Retinal pigment epithelial cell (primary cell): ENCODE measurements around the gene PRLHR.

Experiments used
- DNase-seq: peaks from one replicate; pipeline ENCODE4 v3.0.0-alpha.2; 2010; ENCODE audit warnings: low read depth
- H3K4me3 ChIP-seq: 2 replicates; pipeline ENCODE4 v1.5.1; 2011; ENCODE audit warnings: mild to moderate bottlenecking, low read length, control low read depth, moderate library complexity
- TF ChIP-seq, protein P1 (sequence below): conservative IDR thresholded peaks from 2 replicates; pipeline ENCODE4 v1.5.1; 2011; ENCODE audit warnings: low read depth, low read length, control low read depth, inconsistent platforms

PRLHR gene

DNA sequence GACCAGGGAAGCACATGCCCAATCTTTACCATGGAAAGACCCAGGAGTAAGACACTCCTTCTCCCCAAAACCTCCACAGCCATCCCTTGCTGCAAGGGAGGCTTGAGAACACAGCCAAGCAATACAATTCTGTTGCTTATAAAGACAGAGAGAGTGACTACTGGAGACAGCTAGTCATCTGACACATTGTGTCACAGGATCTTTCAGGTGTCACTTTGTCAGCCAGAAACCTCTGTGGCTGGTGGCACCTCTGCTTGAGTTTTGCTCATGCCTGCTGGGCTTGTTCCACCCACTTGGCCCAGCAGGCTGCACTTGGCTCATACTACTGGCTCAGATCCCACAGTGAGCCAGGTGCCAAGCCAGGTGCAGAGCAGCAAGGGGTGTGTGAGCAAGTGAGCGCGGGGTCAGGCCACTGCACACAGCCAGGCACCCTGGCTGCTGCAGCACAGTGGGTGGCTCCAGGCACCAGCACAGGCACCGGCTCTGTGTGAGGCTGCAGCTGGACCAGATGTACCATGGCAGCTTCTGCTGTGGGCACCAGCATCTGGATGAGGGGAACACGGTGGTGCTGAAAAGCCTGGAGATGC lies 12.4 kb upstream of the PRLHR start:
- TF ChIP-seq, protein P1, sequence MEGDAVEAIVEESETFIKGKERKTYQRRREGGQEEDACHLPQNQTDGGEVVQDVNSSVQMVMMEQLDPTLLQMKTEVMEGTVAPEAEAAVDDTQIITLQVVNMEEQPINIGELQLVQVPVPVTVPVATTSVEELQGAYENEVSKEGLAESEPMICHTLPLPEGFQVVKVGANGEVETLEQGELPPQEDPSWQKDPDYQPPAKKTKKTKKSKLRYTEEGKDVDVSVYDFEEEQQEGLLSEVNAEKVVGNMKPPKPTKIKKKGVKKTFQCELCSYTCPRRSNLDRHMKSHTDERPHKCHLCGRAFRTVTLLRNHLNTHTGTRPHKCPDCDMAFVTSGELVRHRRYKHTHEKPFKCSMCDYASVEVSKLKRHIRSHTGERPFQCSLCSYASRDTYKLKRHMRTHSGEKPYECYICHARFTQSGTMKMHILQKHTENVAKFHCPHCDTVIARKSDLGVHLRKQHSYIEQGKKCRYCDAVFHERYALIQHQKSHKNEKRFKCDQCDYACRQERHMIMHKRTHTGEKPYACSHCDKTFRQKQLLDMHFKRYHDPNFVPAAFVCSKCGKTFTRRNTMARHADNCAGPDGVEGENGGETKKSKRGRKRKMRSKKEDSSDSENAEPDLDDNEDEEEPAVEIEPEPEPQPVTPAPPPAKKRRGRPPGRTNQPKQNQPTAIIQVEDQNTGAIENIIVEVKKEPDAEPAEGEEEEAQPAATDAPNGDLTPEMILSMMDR, result no peak

DNA sequence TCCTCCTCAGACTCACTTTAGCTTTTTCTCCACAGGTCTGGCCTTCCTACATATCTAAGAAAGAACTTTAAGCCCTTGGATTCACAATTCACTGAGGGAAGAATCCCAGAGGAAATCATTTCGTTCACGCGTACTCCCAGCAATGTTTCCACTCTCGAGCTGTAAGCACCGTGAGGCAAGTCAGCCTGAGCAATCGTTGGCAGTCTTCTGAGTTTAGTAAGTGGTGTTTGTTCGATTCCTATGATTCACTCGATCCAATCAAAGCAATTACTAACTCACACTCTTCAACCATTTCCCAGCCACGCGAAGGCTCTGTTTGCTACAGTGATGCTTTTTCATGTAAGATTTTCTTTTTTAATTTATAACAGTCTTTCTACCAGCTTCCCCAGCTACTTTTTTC lies 10.2 kb upstream of the PRLHR start:
- no peak for DNase-seq
- H3K4me3 ChIP-seq, result no peak overlapping the region
- TF ChIP-seq, protein P1, result no peak

More for the DNA sequence above, 12.4 kb upstream of the PRLHR start:
- no peak overlapping the region for H3K4me3 ChIP-seq
- no peak for DNase-seq

DNA sequence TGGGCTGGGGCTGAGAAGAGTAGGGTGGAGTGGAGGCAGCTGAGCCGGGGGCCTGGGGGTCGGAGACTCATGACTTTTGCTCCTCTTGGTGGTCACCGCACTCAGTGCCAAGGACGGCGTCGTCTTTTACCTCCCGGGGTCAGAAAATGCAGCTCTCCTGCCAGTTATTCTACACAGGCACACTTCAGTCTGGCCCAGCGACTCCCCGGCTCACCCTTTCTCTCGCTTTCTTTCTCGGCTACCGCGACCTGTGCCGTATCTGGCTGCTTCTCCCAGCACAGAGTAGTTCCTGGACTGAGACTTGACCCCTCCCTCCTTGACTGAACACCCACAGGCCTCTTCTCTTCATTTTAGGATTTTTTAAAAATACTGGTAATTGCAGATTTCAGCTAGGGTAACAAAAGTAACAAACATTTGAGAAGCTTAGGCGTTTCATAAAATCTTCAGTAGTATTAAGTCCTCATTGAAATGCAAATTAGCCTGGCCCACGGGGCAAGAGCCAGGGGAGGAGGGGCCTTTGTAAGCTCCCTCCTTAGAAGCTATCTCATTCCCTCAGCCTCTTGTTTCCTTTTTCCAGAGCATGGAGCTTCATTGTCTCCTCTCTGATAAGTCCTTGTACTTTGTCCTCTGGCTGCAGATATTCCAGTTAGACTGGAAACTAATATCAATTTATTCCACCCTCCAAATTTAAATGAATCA lies 1.1 kb upstream of the PRLHR start:
- DNase-seq, result no peak
- TF ChIP-seq, protein P1, result no peak
- H3K4me3 ChIP-seq, result no peak overlapping the region

DNA sequence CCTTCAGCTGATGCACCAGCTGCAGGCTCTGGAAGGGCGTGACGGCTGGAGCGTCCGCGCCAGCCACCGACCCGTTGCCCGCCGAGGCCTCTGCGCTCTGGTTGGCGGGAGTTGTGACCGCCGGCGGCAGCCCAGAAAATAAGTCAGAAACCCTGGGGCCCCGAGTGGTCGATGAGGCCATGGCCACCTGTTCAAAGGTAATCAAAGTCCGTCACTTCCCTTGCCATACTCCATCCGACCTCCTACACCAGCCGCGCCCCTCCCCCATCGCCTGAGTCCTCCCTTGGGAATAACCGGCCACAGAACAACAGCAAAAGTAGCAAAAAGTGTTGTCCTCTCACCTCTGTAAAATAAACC lies 406 bp downstream of the PRLHR start:
- TF ChIP-seq, protein P1, result no peak
- no peak for DNase-seq
- no peak overlapping the region for H3K4me3 ChIP-seq

DNA sequence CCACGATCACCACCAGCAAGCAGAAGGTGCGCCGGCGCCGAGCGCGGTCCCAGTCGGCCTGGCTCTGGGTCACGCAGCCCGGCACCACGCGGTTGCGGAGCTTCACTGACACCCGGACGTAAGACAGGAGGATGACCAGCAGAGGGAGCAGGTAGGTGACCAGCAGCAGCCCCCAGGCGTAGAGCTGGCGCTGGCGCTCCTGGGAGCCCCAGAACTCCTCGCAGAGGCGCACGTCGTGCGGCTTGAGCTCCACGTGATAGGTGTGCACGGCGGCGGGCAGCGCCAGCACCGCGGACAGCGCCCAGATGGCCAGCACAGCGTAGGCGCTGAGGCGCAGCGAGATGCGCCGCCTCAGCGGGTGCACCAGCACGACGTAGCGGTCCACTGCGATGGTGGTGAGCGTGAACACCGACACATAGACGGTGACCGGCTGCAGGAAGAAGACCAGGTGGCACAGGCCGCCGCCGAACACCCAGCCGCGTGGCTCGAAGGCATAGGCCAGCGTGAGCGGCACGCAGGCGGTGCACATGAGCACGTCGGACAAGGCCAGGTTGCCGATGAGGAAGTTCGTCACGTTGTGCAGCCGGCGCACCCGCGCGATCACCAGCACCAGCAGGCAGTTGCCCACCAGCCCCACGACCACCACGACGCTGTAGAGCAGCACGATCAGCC lies 920 bp downstream of the PRLHR start:
- TF ChIP-seq, protein P1, result peak; percentile 49
- DNase-seq, result no peak
- no peak overlapping the region for H3K4me3 ChIP-seq

DNA sequence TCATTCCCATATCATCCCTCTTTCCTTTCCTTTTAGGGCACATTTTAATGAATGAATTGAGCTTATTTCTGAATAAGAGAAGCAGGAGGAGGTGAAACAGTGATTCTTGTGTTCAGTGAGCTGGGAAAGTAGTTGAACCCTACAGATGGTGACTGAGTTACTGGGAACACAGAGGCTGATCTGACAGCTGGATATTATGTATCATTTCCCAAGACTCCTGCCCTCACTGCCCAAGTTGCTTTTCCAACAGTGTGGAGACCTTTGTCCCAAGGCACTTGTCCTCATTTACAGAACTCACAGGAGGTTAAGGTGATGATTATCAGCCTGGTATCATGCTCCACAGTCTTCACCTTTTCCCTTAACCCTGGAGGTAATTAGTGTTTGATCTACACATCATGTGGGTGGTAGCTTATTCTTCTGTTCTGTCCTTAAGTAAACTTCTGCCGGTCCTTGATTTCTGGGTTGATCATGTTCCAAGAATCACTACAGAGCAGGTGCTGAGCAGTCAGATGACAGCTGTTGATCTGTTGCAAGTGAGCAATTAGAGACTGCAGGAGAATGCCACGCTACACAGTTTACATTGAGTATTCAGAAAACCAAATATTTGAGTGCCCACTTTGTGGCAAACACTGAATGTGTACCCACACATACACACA lies 2.6 kb downstream of the PRLHR start:
- DNase-seq, result no peak
- H3K4me3 ChIP-seq, result no peak overlapping the region
- TF ChIP-seq, protein P1, result no peak
